NCI-H146 treated with DMSO at 0.1 percent for 48 hours (cell line): ENCODE data around the gene MUC6.

Experiments
- DNase-seq: peaks from one replicate; lab custom pipeline; 2025; ENCODE audit not compliant: unreplicated experiment; lab: John Stamatoyannopoulos, UW

The MUC6 gene

GRCh38 chr11:1038361-1038760 is 1.8 kb upstream of the MUC6 start:
- no peak for DNase-seq

GRCh38 chr11:1037506-1038055 is 1.1 kb upstream of the MUC6 start:
- no peak for DNase-seq

GRCh38 chr11:1036931-1037330 is 413 bp upstream of the MUC6 start:
- no peak for DNase-seq

- DNase-seq: no peak
These were observed 788 bp downstream of the MUC6 start for GRCh38 chr11:1035577-1036283.

GRCh38 chr11:1034456-1035295 is 1.8 kb downstream of the MUC6 start:
- DNase-seq: no peak

GRCh38 chr11:1034001-1034400 is 2.5 kb downstream of the MUC6 start:
- no peak for DNase-seq

- no peak for DNase-seq
These were observed 3.3 kb downstream of the MUC6 start for GRCh38 chr11:1033016-1033798.

GRCh38 chr11:1032310-1032891 is 4.1 kb downstream of the MUC6 start:
- no peak for DNase-seq

- DNase-seq: no peak
These were observed 5.2 kb downstream of the MUC6 start for GRCh38 chr11:1031121-1031899.

GRCh38 chr11:1030556-1030955 is 6.0 kb downstream of the MUC6 start:
- no peak for DNase-seq

GRCh38 chr11:1030086-1030485 is 6.4 kb downstream of the MUC6 start:
- DNase-seq: no peak

GRCh38 chr11:1029654-1030053 is 6.9 kb downstream of the MUC6 start:
- DNase-seq: no peak

- no peak for DNase-seq
These were observed 7.5 kb downstream of the MUC6 start for GRCh38 chr11:1029051-1029450.

GRCh38 chr11:1028616-1029015 is 7.9 kb downstream of the MUC6 start:
- no peak for DNase-seq

GRCh38 chr11:1028291-1028540 is 8.3 kb downstream of the MUC6 start:
- DNase-seq: no peak

- no peak for DNase-seq
These were observed 8.8 kb downstream of the MUC6 start for GRCh38 chr11:1027483-1028290.

- DNase-seq: no peak
These were observed 9.7 kb downstream of the MUC6 start for GRCh38 chr11:1026641-1027482.

- no peak for DNase-seq
These were observed 10.4 kb downstream of the MUC6 start for GRCh38 chr11:1026163-1026450.
